Panc1 (cell line): ENCODE data around the gene APOL4.

ENCODE experiments used
- CTCF ChIP-seq: fragments of 450-650 bp; IDR thresholded peaks from 2 replicates; pipeline ENCODE4 v1.5.1; 2017; ENCODE audit warnings: mild to moderate bottlenecking
- POLR2AphosphoS5 ChIP-seq: IDR thresholded peaks from 2 replicates; pipeline ENCODE4 v1.6.1; 2012; ENCODE audit warnings: mild to moderate bottlenecking, low read depth, low read length, moderate library complexity
- SIN3A ChIP-seq: IDR thresholded peaks from 2 replicates; pipeline ENCODE4 v1.6.1; 2012; ENCODE audit warnings: low read depth, mild to moderate bottlenecking, low read length, moderate library complexity, borderline replicate concordance; ENCODE audit not compliant: insufficient read depth

GRCh38 chr22:36180928-36181327 lies 20.7 kb downstream of the APOL4 start:
- TF ChIP-seq CTCF (no peak), SIN3A (no peak), POLR2AphosphoS5 (no peak)
